T1000 (cell line): Measurements from ENCODE around the gene WWC2.

Experiments used
- DNase-seq: peaks from one replicate; lab custom pipeline; 2025; ENCODE audit warnings: mixed read lengths; lab: John Stamatoyannopoulos, UW

Gene WWC2

GRCh38 chr4:183354219-183354618 lies 255.2 kb downstream of the WWC2 start:
- no peak for DNase-seq

GRCh38 chr4:183355405-183355804 lies 256.3 kb downstream of the WWC2 start:
- no peak for DNase-seq

GRCh38 chr4:183356173-183356830 lies 257.2 kb downstream of the WWC2 start:
- DNase-seq, result no peak

DNA sequence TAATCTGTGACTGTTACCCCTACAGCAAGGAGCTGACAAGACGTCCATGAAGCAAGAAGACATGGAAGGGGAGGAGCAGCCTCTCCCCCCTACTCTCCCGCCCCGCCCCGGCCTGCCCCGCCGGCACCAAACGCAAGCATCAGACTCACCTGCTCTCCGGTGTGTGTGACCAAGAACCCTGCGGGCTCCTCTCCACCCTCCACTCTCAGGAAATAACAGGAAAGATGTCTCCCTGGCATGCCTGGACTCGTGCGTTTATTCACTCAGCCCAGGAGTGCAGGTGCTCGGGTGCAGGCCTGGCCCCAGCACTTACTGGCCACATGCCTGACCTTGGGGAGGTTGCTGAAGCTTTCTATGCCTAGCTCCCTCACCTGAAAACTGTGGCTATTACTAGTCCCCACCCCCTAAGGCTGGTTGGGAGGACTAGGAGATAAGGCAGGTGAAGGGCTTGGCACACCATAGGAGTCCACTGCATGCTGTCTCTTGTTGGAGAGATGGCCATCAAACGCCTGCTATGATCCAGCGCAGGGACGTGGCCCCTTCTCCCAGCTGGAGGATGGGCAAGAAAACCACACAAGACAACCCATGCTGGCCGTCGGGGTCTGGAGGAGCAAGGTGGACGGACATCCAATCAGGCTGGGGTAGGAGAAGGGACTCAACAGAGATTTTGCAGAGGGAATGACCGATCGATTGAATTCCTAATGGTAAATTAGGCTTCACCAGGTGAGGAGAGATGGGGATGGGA lies 258.0 kb downstream of the WWC2 start:
- no peak for DNase-seq

DNA sequence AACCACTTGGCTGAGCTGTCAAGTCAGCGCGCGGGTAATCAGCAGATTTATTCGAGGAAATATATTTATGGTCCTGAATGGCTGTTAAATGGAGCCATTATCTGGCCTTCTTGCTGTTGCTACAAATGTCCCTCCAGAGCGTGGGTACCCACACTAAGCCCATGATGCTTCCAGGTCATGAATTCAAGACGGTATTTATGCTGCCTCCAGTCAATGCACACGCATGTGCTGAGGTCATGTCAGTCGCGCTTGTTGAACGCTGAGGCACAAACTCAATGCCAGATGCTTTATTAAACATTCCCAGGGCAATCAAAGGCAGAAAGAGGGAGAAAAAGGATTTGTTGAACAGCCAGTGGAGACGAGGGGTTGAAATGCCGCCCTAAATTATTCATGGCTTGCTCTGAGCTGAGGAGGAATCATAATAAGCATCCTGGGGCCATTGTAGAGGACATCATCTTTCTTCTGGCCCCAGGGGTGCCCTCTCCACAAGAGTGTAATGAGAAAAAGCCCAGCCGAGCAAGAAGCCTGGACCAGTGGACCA lies 259.2 kb downstream of the WWC2 start:
- DNase-seq, result no peak

GRCh38 chr4:183360161-183360919 lies 261.3 kb downstream of the WWC2 start:
- DNase-seq, result no peak

GRCh38 chr4:183362036-183362435 lies 263.0 kb downstream of the WWC2 start:
- DNase-seq, result no peak

GRCh38 chr4:183362916-183363542 lies 264.0 kb downstream of the WWC2 start:
- no peak for DNase-seq

GRCh38 chr4:183364025-183364424 lies 265.0 kb downstream of the WWC2 start:
- no peak for DNase-seq

GRCh38 chr4:183366206-183366835 lies 267.3 kb downstream of the WWC2 start:
- DNase-seq, result no peak

DNA sequence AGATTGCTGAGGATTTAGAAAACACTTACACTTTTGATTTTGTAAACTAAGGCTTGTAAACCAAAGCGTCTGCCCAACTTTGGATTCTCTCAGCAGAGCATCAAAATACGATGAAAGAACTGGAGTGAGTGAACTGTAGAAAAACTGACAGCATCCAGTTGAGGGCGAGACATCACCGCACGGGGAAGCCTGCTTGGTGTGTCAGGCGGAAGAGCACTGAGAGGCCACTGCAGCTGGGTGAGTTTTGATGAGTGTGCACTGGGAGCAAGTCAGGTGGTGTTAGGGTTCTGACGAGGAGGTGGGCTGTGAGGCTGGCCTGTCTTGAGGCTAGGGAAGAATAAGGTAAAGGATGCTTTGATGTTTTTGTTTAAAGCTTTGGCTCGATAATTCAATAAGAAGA lies 270.0 kb downstream of the WWC2 start:
- no peak for DNase-seq
